T-cell (primary cell): ENCODE data around the gene GNE. TPM values are rescaled to one million over a fixed set of nuclear protein-coding genes. Genes with fewer than 3 reads are reported as not detected.
"Not testable (repeated sequence)": the region's sequence is repeated elsewhere in the genome, so short reads cannot be mapped to it uniquely, and the experiment has no call there.

Experiments
- ATAC-seq, 4 experiments: fragments of 200-7000 bp in 3 of 4; fragments of 150-1000 bp in 1 of 4; cut with Tn5 transposase; replicated peaks in 1 of 4; 1 replicate in 3 of 4; 2 replicates in 1 of 4; pipeline ENCODE4 v1.10.0; 2021; ENCODE audit warnings: moderate library complexity in 3 of 4, mild to moderate bottlenecking in 2 of 4, moderate number of reproducible peaks in 1 of 4
- CTCF ChIA-PET, 2 donors: fragments of 300-600 bp; sonication (Branson Sonifier 250); formaldehyde crosslinking; loops; one replicate each; lab custom pipeline; 2022; ENCODE audit warnings: antibody characterized with exemption in 2 of 2; lab: Charles Lee
- POLR2A ChIA-PET, 2 donors: fragments of 300-600 bp; sonication (Branson Sonifier 250); formaldehyde crosslinking; loops; one replicate each; lab custom pipeline; 2022; ENCODE audit warnings: antibody characterized with exemption in 2 of 2; lab: Charles Lee
- DNase-seq, 35 experiments: peaks; one replicate each; pipeline versions ENCODE4 v3.0.0 to v3.0.0-alpha.2; 2013 to 2023
- H3K27ac ChIP-seq: one replicate; pipeline ENCODE4 v1.5.1; 2013; ENCODE audit warnings: low read length
- H3K27me3 ChIP-seq, 2 experiments: replicated peaks in 1 of 2; 1 replicate in 1 of 2; 2 replicates in 1 of 2; pipeline versions ENCODE4 v1.6.1 to v1.7.0; 2013; ENCODE audit warnings: low read length in 1 of 2, mixed read lengths in 1 of 2; ENCODE audit not compliant: control insufficient read depth in 2 of 2, insufficient read depth in 2 of 2; ENCODE audit errors: extremely low read depth in 1 of 2
- H3K36me3 ChIP-seq, 2 donors: 1 replicate in 1 of 2; 2 replicates in 1 of 2; pipeline versions ENCODE4 v1.6.1 to v1.7.0; 2013; ENCODE audit warnings: low read length in 1 of 2; ENCODE audit not compliant: control insufficient read depth in 2 of 2, insufficient read depth in 1 of 2; ENCODE audit errors: extremely low read depth in 1 of 2
- H3K4me1 ChIP-seq, 2 experiments: 1 replicate in 1 of 2; 2 replicates in 1 of 2; pipeline versions ENCODE4 v1.6.1 to v1.7.0; 2013; ENCODE audit warnings: low read length in 2 of 2, mixed read lengths in 1 of 2; ENCODE audit not compliant: insufficient read depth in 2 of 2, control insufficient read depth in 1 of 2; ENCODE audit errors: extremely low read depth in 1 of 2
- H3K4me3 ChIP-seq, 2 donors: 1 replicate in 1 of 2; 2 replicates in 1 of 2; pipeline versions ENCODE4 v1.5.1 to v1.7.0; 2013; ENCODE audit warnings: mild to moderate bottlenecking in 2 of 2, low read length in 1 of 2, moderate library complexity in 1 of 2; ENCODE audit not compliant: control insufficient read depth in 1 of 2; ENCODE audit errors: extremely low read depth in 1 of 2
- H3K9me3 ChIP-seq: 2 replicates; pipeline ENCODE4 v1.7.0; 2013
- H3K27ac Mint-ChIP-seq, 2 donors: one replicate each; pipeline ENCODE4 v1.8.0; 2020 to 2021; ENCODE audit warnings: mild to moderate bottlenecking in 2 of 2, mixed read lengths in 2 of 2
- H3K27me3 Mint-ChIP-seq, 2 donors: one replicate each; pipeline ENCODE4 v1.8.0; 2021 to 2022; ENCODE audit warnings: mixed read lengths in 2 of 2
- H3K36me3 Mint-ChIP-seq: one replicate; pipeline ENCODE4 v1.8.0; 2021; ENCODE audit warnings: mixed read lengths
- H3K4me1 Mint-ChIP-seq, 3 donors: one replicate each; pipeline ENCODE4 v1.8.0; 2020 to 2022; ENCODE audit warnings: mixed read lengths in 3 of 3, mild to moderate bottlenecking in 1 of 3
- H3K4me3 Mint-ChIP-seq, 3 donors: one replicate each; pipeline ENCODE4 v1.8.0; 2020 to 2022; ENCODE audit warnings: mild to moderate bottlenecking in 3 of 3, mixed read lengths in 3 of 3, moderate library complexity in 3 of 3
- H3K9me3 Mint-ChIP-seq, 3 donors: one replicate each; pipeline ENCODE4 v1.8.0; 2020 to 2022; ENCODE audit warnings: mixed read lengths in 3 of 3
- WGBS: methylation state at CpG from one replicate; pipeline ENCODE4 v1.1.5; 2013; ENCODE audit warnings: missing lambda C conversion rate; ENCODE audit not compliant: insufficient coverage; 5-methylcytosine and 5-hydroxymethylcytosine counted together
- total RNA-seq, 35 experiments: library from RNA in 6 of 35; stranded (reverse) in 6 of 35; fragments of 120-200 nt in 1 of 35; gene quantifications; one replicate each; pipeline versions ENCODE4 v1.2.1 to v1.2.4 and lab custom pipeline; 2013 to 2026

The GNE gene
- total RNA-seq, 5 donors from 2014 or later (not counting 1 experiment from before 2014, with no cell fraction given), result 12.3 to 17.0 (median 14.9) TPM

DNA sequence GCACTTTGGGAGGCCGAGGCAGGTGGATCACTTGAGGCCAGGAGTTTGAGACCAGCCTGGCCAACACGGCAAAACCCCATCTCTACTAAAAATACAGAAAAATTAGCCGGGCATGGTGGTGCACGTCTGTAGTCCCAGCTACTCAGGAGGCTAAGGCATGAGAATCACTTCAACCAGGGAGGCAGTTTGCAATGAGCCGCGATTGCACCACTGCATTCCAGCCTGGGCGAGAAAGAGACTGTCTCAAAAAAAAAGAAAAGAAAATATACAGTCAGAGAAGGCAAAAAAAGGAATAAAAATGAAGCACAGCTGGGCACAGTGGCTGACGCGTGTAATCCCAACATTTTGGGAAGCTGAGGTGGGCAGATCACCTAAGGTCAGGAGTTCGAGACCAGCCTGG is 81.8 kb downstream of the GNE start:
- CTCF ChIA-PET, H3K4me1 ChIP-seq, H3K9me3 Mint-ChIP-seq, DNase-seq, POLR2A ChIA-PET, ATAC-seq, H3K36me3 ChIP-seq, H3K4me3 Mint-ChIP-seq, H3K27ac ChIP-seq, H3K4me1 Mint-ChIP-seq, H3K27me3 Mint-ChIP-seq, H3K36me3 Mint-ChIP-seq, H3K4me3 ChIP-seq, H3K9me3 ChIP-seq, H3K27ac Mint-ChIP-seq: not testable (repeated sequence)
- peaks cover 0 to 20% of the 10 kb centered on the region in 2 experiments for H3K27me3 ChIP-seq
- 89% methylated on average over 3 of the region's 10 CpGs for WGBS

DNA sequence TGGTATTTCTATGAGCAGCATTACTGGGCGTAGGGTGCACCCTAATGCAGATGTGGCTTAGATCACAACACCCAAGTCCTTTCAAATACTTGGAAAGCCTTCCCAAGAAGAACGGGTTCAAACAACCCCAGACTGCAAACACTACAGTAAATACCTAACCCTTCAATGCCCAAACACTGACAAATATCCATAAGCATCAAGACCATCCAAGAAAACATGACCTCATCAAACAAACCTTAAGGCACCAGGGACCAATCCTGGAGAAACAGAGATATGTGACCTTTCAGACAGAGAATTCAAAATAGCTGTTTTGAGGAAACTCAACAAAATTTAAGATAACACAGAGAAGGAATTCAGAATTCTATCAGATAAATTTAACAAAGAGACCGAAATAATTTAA is 83.0 kb downstream of the GNE start:
- not testable (repeated sequence) for H3K4me3 Mint-ChIP-seq, H3K9me3 ChIP-seq, H3K36me3 ChIP-seq, H3K9me3 Mint-ChIP-seq, H3K27ac Mint-ChIP-seq, H3K27me3 Mint-ChIP-seq, H3K4me1 Mint-ChIP-seq, H3K4me1 ChIP-seq, H3K27ac ChIP-seq, ATAC-seq, H3K4me3 ChIP-seq, H3K36me3 Mint-ChIP-seq, DNase-seq
- H3K27me3 ChIP-seq, result peaks cover 0 to 25% of the 10 kb centered on the region in 2 experiments
- POLR2A ChIA-PET, result interaction anchor here in 1 of 2 donors (0.6 kb wide), 1 partner anchor 243 kb away, joined by 4 read pairs; no protein-coding TSS in a partner anchor
- CTCF ChIA-PET, result interaction anchor here in 1 of 2 donors (1.0 kb wide), 1 partner anchor 169 kb away, joined by 3 read pairs; no protein-coding TSS in a partner anchor
- 88% methylated on average over 2 of the region's 3 CpGs for WGBS

DNA sequence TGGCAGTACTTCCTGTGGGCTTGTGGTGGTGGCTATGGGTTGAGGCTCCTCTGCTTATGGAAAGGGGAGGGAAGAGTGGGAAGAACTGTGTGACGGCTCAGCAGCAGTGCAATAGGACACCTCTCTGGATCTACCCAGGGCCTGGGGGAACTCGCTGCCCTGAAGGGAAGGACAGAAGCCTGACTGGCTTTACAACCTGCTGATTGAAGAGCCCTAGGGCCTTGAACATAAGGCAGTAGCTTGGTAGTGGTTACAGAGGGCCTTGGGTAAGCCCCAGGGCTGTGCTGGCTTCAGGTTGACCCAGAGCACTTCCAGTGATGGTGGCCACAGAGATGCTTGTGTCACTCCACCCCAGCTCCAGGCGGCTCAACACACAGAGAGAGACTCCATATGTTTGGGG is 83.5 kb downstream of the GNE start:
- ChIA-PET CTCF (interaction anchor here in 1 of 2 donors (1.0 kb wide), 1 partner anchor 168 kb away, joined by 3 read pairs; no protein-coding TSS in a partner anchor), POLR2A (no interaction called here)
- Mint-ChIP-seq H3K9me3 (no peaks in the 10 kb centered on the region), H3K27ac (no peak overlapping the region), H3K36me3 (no peaks in the 10 kb centered on the region), H3K4me1 (peaks cover 2 to 5% (median 2%) of the 10 kb centered on the region in 3 donors), H3K27me3 (peaks cover 0 to 2% of the 10 kb centered on the region in 2 donors), H3K4me3 (no peak overlapping the region)
- Histone ChIP-seq H3K9me3 (no peaks in the 10 kb centered on the region), H3K27me3 (peaks cover 0 to 25% of the 10 kb centered on the region in 2 experiments), H3K27ac (no peak overlapping the region), H3K36me3 (no peaks in the 10 kb centered on the region), H3K4me1 (no peaks in the 10 kb centered on the region), H3K4me3 (no peak overlapping the region)
- no peak for ATAC-seq
- DNase-seq, result no peak
- 68% methylated on average over 2 of the region's 3 CpGs for WGBS

GRCh38 chr9:36174271-36174670 is 84.0 kb downstream of the GNE start:
- H3K4me3 Mint-ChIP-seq, result no peak overlapping the region
- peaks cover 0 to 25% of the 10 kb centered on the region in 2 experiments for H3K27me3 ChIP-seq
- ChIA-PET CTCF (interaction anchor here in 1 of 2 donors (1.0 kb wide), 1 partner anchor 168 kb away, joined by 3 read pairs; no protein-coding TSS in a partner anchor), POLR2A (no interaction called here)
- H3K27ac Mint-ChIP-seq, result no peak overlapping the region
- H3K9me3 Mint-ChIP-seq, result no peaks in the 10 kb centered on the region
- no peak for ATAC-seq
- no peak overlapping the region for H3K27ac ChIP-seq
- H3K4me3 ChIP-seq, result no peak overlapping the region
- H3K27me3 Mint-ChIP-seq, result peaks cover 0 to 2% of the 10 kb centered on the region in 2 donors
- WGBS, result 92% methylated on average over 2 of the region's 7 CpGs
- H3K36me3 ChIP-seq, result no peaks in the 10 kb centered on the region
- DNase-seq, result no peak
- no peaks in the 10 kb centered on the region for H3K36me3 Mint-ChIP-seq
- H3K4me1 Mint-ChIP-seq, result peaks cover 2 to 5% (median 2%) of the 10 kb centered on the region in 3 donors
- no peaks in the 10 kb centered on the region for H3K9me3 ChIP-seq
- no peaks in the 10 kb centered on the region for H3K4me1 ChIP-seq

- H3K4me3 Mint-ChIP-seq, result no peak overlapping the region
- CTCF ChIA-PET, result no interaction called here
These were observed 84.4 kb downstream of the GNE start for GRCh38 chr9:36173861-36174260.

GRCh38 chr9:36170531-36170930 is 87.7 kb downstream of the GNE start:
- Histone ChIP-seq H3K27ac (no peak overlapping the region), H3K9me3 (no peaks in the 10 kb centered on the region), H3K27me3 (peaks cover 0 to 21% of the 10 kb centered on the region in 2 experiments), H3K4me1 (peaks cover 0 to 12% of the 10 kb centered on the region in 2 experiments), H3K36me3 (no peaks in the 10 kb centered on the region), H3K4me3 (no peak overlapping the region)
- H3K4me3 Mint-ChIP-seq, result no peak overlapping the region
- ChIA-PET POLR2A (no interaction called here), CTCF (interaction anchor here in 1 of 2 donors (0.6 to 0.8 kb wide), 2 partner anchors 57 to 66 kb away, joined by 3 read pairs; no protein-coding TSS in a partner anchor)
- WGBS, result 93% methylated on average over 13 of the region's 13 CpGs
- ATAC-seq (no peak), DNase-seq (no peak)
- no peak overlapping the region for H3K27ac Mint-ChIP-seq
- H3K27me3 Mint-ChIP-seq, result peaks cover 0 to 2% of the 10 kb centered on the region in 2 donors
- no peaks in the 10 kb centered on the region for H3K36me3 Mint-ChIP-seq
- H3K4me1 Mint-ChIP-seq, result peaks cover 3 to 9% (median 6%) of the 10 kb centered on the region in 3 donors
- H3K9me3 Mint-ChIP-seq, result no peaks in the 10 kb centered on the region

More at GRCh38 chr9:36173861-36174260, 84.4 kb downstream of the GNE start:
- 100% methylated on average over 1 of the region's 2 CpGs for WGBS
- no peaks in the 10 kb centered on the region for H3K36me3 ChIP-seq
- peaks cover 0 to 25% of the 10 kb centered on the region in 2 experiments for H3K27me3 ChIP-seq
- H3K4me1 Mint-ChIP-seq, result peaks cover 2 to 5% (median 2%) of the 10 kb centered on the region in 3 donors
- no peaks in the 10 kb centered on the region for H3K4me1 ChIP-seq
- H3K27ac ChIP-seq, result no peak overlapping the region
- no peaks in the 10 kb centered on the region for H3K36me3 Mint-ChIP-seq
- H3K9me3 Mint-ChIP-seq, result no peaks in the 10 kb centered on the region
- no peak for DNase-seq
- no peak for ATAC-seq
- POLR2A ChIA-PET, result no interaction called here
- H3K4me3 ChIP-seq, result no peak overlapping the region
- H3K27me3 Mint-ChIP-seq, result peaks cover 0 to 2% of the 10 kb centered on the region in 2 donors
- H3K27ac Mint-ChIP-seq, result no peak overlapping the region
- no peaks in the 10 kb centered on the region for H3K9me3 ChIP-seq
